Vagina (tissue), 2 donors: ENCODE results near the gene TAF1.

Experiments used
- CTCF ChIP-seq, 3 experiments: fragments of 450-650 bp in 2 of 3; fragments of 200-600 bp in 1 of 3; sonication (generic) in 1 of 3; IDR thresholded peaks; one replicate each; pipeline ENCODE4 v1.5.1; 2017 to 2019; ENCODE audit warnings: antibody characterized with exemption in 3 of 3, mild to moderate bottlenecking in 2 of 3, moderate library complexity in 2 of 3
- POLR2A ChIP-seq, 2 donors: fragments of 450-650 bp; IDR thresholded peaks; one replicate each; pipeline ENCODE4 v1.6.1; 2017; ENCODE audit warnings: antibody characterized with exemption in 2 of 2, mild to moderate bottlenecking in 2 of 2, moderate library complexity in 2 of 2
- POLR2AphosphoS5 ChIP-seq, 2 donors: sonication (generic); formaldehyde crosslinking; IDR thresholded peaks; one replicate each; pipeline ENCODE4 v1.9.0; 2017; ENCODE audit warnings: antibody characterized with exemption in 2 of 2, mild to moderate bottlenecking in 2 of 2, low read depth in 1 of 2; ENCODE audit not compliant: insufficient read depth in 1 of 2

- TF ChIP-seq CTCF (IDR thresholded peaks at IDR 0.05) (no peak), POLR2A (IDR thresholded peaks at IDR 0.05) (no peak), POLR2AphosphoS5 (IDR thresholded peaks at IDR 0.05; ENCODE audit: insufficient read depth in 1 of 2, low read depth in 1 of 2) (no peak)
These were observed 74.2 kb downstream of the TAF1 start for GRCh38 chrX:71440401-71440800.
